HepG2 (cell line): ENCODE measurements around the gene ARMH3. TPM values are rescaled to one million over a fixed set of nuclear protein-coding genes. Genes with fewer than 3 reads are reported as not detected.

Source experiments
- ARHGAP35 ChIP-seq: sonication (generic); formaldehyde crosslinking; IDR thresholded peaks from 2 replicates; pipeline ENCODE4 v1.9.0; 2022; ENCODE audit warnings: mild to moderate bottlenecking, inconsistent platforms, moderate library complexity, missing genetic modification reagents, borderline replicate concordance
- IKZF1 ChIP-seq: fragments of 450-650 bp; IDR thresholded peaks from 2 replicates; pipeline ENCODE4 v1.7.1; 2016
- PRPF4 ChIP-seq: fragments of 200-400 bp; formaldehyde crosslinking; IDR thresholded peaks from 2 replicates; pipeline ENCODE4 v1.6.1; 2016; ENCODE audit warnings: low read length, low read depth; ENCODE audit not compliant: poor library complexity, severe bottlenecking
- TGIF2 ChIP-seq: IDR thresholded peaks from 2 replicates; pipeline ENCODE4 v1.6.1; 2016; ENCODE audit warnings: control low read depth, missing compliant biosample characterization
- ZFP36L1 ChIP-seq: sonication (generic); formaldehyde crosslinking; IDR thresholded peaks from 2 replicates; pipeline ENCODE4 v1.8.0; 2022; ENCODE audit warnings: mild to moderate bottlenecking, missing genetic modification reagents, moderate library complexity
- ZFP41 ChIP-seq: sonication (generic); formaldehyde crosslinking; IDR thresholded peaks from 2 replicates; pipeline ENCODE4 v1.4.0; 2020; ENCODE audit warnings: mild to moderate bottlenecking, missing genetic modification reagents, borderline replicate concordance
- ZFX ChIP-seq: sonication (generic); formaldehyde crosslinking; IDR thresholded peaks from 2 replicates; pipeline ENCODE4 v1.4.0; 2020; ENCODE audit warnings: mild to moderate bottlenecking, low read depth, missing genetic modification reagents, moderate library complexity
- ZNF331 ChIP-seq: sonication (generic); formaldehyde crosslinking; IDR thresholded peaks from 2 replicates; pipeline ENCODE4 v1.4.0; 2020; ENCODE audit warnings: missing genetic modification reagents
- ZNF766 ChIP-seq: sonication (generic); formaldehyde crosslinking; IDR thresholded peaks from 2 replicates; pipeline ENCODE4 v1.5.0; 2020; ENCODE audit warnings: missing genetic modification reagents, borderline replicate concordance
- ZNF780A ChIP-seq: sonication (generic); formaldehyde crosslinking; IDR thresholded peaks from 2 replicates; pipeline ENCODE4 v1.8.0; 2022; ENCODE audit warnings: mild to moderate bottlenecking, missing genetic modification reagents, moderate library complexity
- ZNF816 ChIP-seq: sonication (generic); formaldehyde crosslinking; IDR thresholded peaks from 2 replicates; pipeline ENCODE4 v1.8.0; 2022; ENCODE audit warnings: missing genetic modification reagents, mild to moderate bottlenecking, borderline replicate concordance
- ZSCAN29 ChIP-seq: sonication (generic); formaldehyde crosslinking; conservative IDR thresholded peaks from 2 replicates; pipeline ENCODE4 v1.4.0; 2020; ENCODE audit warnings: mild to moderate bottlenecking, missing genetic modification reagents
- polyA plus RNA-seq, 8 experiments: library from polyadenylated mRNA; depleted of rRNA in 3 of 8; stranded (reverse) in 7 of 8; unstranded in 1 of 8; fragments of >200 nt; fragmentation: Illumina TruSeq in 4 of 8; extraction: Trizol in 4 of 8; gene quantifications; 2 replicates each; pipeline versions ENCODE4 v1.2.1 to v1.2.3, GENCODE V29; 2011 to 2016; ENCODE audit warnings: low read depth in 4 of 8, missing spikeins in 1 of 8, mixed read lengths in 1 of 8; ENCODE audit not compliant: insufficient read depth in 1 of 8
- total RNA-seq, 5 experiments: library from RNA; depleted of rRNA; stranded (reverse); fragments of >200 nt; fragmentation: Illumina TruSeq; extraction: Trizol; gene quantifications; 2 replicates each; pipeline ENCODE4 v1.2.3, GENCODE V29; 2016; ENCODE audit warnings: low read depth in 1 of 5
- TF ChIP-seq, protein P1 (sequence below): sonication (generic); formaldehyde crosslinking; IDR thresholded peaks from 2 replicates; pipeline ENCODE4 v1.5.0; 2020; ENCODE audit warnings: missing genetic modification reagents
- TF ChIP-seq, protein P2 (sequence below): sonication (generic); formaldehyde crosslinking; IDR thresholded peaks from 2 replicates; pipeline ENCODE4 v1.9.0; 2021; ENCODE audit warnings: missing genetic modification reagents, mild to moderate bottlenecking, borderline replicate concordance
- TF ChIP-seq, protein P3 (sequence below): IDR thresholded peaks from 2 replicates; pipeline ENCODE4 v1.6.1; 2016; ENCODE audit warnings: low read depth, borderline replicate concordance
- TF ChIP-seq, protein P4 (sequence below): sonication (generic); formaldehyde crosslinking; IDR thresholded peaks from 2 replicates; pipeline ENCODE4 v1.5.0; 2020; ENCODE audit warnings: missing genetic modification reagents
- TF ChIP-seq, protein P5 (sequence below): sonication (generic); formaldehyde crosslinking; IDR thresholded peaks from 2 replicates; pipeline ENCODE4 v1.4.0; 2020; ENCODE audit warnings: mild to moderate bottlenecking, low read depth, missing genetic modification reagents
- TF ChIP-seq, protein P6 (sequence below): sonication (generic); formaldehyde crosslinking; IDR thresholded peaks from 2 replicates; pipeline ENCODE4 v1.5.0; 2020; ENCODE audit warnings: mild to moderate bottlenecking, missing genetic modification reagents, moderate library complexity
- TF ChIP-seq, protein P7 (sequence below): sonication (generic); formaldehyde crosslinking; IDR thresholded peaks from 2 replicates; pipeline ENCODE4 v1.8.1; 2023; ENCODE audit warnings: mild to moderate bottlenecking, missing genetic modification reagents

The ARMH3 gene
- total and polyA plus RNA-seq, 2 of the 13 experiments (the other 11 are each of a cell fraction or from before 2014, with no cell fraction given): 8.4 to 16.9 TPM

DNA sequence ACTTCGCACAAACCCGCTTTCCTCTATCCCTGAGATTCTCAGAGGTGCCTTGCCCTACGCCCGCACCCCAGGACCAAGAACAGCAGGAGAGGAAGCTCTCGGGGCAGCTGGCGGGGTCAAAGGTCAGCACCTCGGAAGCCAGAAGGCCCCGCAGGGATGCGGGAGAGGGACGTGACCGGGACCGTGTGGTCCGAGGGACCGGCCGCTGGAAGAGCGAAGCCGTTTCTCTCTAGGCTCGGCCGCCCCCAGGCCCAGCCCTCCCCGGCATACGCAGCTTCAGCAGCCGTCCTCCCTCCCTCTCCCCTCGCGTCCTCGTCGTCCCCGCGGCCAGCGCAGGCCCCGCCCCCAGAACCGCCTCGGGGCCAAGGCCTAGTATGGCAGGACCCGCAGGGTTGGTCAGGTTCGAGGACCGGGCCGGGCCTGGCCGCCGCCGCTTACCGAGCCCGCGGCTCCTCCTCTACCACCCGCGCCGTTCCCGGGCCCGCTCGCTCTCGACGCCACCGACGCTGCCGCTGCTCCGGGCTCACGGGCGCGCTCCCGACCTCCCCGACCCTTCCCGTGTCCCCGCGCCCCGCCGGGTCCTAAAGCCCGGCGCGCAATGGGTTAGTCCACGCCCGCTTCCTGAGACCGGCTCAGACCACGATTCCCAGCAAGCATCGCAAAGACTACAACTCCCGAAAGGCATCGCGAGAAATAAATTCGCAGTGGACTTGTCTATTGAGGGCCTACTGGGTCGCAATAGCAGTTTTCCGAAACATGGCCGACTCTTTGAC is at the start of gene ARMH3 (continued):
- TF ChIP-seq TGIF2 (peak; percentile 45; the same call in 1 of the 2 replicates), PRPF4 (no peak), IKZF1 (no peak), ZNF816 (CRISPR knock-in tag) (peak; percentile 83; the same call in 1 of the 2 replicates), ZFP36L1 (CRISPR knock-in tag) (no peak; the same call in 1 of the 2 replicates), ZNF780A (CRISPR knock-in tag) (0 out of 2 replicates have a peak, but pooled peaks have one; percentile 35), ZFP41 (CRISPR knock-in tag) (peak; percentile 81; the same call in 1 of the 2 replicates), ZNF766 (peak; percentile 94), ZFX (CRISPR knock-in tag) (peak; percentile 99), ARHGAP35 (CRISPR knock-in tag) (peak; percentile 81; the same call in 1 of the 2 replicates), ZNF331 (CRISPR knock-in tag) (peak; percentile 55), ZSCAN29 (peak; percentile 87)
- TF ChIP-seq, protein P1, sequence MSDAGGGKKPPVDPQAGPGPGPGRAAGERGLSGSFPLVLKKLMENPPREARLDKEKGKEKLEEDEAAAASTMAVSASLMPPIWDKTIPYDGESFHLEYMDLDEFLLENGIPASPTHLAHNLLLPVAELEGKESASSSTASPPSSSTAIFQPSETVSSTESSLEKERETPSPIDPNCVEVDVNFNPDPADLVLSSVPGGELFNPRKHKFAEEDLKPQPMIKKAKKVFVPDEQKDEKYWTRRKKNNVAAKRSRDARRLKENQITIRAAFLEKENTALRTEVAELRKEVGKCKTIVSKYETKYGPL (CRISPR knock-in tag): peak; percentile 64; the same call in 1 of the 2 replicates
- TF ChIP-seq, protein P2, sequence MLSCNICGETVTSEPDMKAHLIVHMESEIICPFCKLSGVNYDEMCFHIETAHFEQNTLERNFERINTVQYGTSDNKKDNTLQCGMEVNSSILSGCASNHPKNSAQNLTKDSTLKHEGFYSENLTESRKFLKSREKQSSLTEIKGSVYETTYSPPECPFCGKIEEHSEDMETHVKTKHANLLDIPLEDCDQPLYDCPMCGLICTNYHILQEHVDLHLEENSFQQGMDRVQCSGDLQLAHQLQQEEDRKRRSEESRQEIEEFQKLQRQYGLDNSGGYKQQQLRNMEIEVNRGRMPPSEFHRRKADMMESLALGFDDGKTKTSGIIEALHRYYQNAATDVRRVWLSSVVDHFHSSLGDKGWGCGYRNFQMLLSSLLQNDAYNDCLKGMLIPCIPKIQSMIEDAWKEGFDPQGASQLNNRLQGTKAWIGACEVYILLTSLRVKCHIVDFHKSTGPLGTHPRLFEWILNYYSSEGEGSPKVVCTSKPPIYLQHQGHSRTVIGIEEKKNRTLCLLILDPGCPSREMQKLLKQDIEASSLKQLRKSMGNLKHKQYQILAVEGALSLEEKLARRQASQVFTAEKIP (CRISPR knock-in tag): no peak
- TF ChIP-seq, protein P3, sequence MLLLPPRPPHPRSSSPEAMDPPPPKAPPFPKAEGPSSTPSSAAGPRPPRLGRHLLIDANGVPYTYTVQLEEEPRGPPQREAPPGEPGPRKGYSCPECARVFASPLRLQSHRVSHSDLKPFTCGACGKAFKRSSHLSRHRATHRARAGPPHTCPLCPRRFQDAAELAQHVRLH (CRISPR knock-in tag): peak; percentile 65; the same call in 1 of the 2 replicates
- TF ChIP-seq, protein P4, sequence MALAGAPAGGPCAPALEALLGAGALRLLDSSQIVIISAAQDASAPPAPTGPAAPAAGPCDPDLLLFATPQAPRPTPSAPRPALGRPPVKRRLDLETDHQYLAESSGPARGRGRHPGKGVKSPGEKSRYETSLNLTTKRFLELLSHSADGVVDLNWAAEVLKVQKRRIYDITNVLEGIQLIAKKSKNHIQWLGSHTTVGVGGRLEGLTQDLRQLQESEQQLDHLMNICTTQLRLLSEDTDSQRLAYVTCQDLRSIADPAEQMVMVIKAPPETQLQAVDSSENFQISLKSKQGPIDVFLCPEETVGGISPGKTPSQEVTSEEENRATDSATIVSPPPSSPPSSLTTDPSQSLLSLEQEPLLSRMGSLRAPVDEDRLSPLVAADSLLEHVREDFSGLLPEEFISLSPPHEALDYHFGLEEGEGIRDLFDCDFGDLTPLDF (CRISPR knock-in tag): peak; percentile 81
- TF ChIP-seq, protein P5, sequence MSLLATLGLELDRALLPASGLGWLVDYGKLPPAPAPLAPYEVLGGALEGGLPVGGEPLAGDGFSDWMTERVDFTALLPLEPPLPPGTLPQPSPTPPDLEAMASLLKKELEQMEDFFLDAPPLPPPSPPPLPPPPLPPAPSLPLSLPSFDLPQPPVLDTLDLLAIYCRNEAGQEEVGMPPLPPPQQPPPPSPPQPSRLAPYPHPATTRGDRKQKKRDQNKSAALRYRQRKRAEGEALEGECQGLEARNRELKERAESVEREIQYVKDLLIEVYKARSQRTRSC (CRISPR knock-in tag): no peak
- TF ChIP-seq, protein P6, sequence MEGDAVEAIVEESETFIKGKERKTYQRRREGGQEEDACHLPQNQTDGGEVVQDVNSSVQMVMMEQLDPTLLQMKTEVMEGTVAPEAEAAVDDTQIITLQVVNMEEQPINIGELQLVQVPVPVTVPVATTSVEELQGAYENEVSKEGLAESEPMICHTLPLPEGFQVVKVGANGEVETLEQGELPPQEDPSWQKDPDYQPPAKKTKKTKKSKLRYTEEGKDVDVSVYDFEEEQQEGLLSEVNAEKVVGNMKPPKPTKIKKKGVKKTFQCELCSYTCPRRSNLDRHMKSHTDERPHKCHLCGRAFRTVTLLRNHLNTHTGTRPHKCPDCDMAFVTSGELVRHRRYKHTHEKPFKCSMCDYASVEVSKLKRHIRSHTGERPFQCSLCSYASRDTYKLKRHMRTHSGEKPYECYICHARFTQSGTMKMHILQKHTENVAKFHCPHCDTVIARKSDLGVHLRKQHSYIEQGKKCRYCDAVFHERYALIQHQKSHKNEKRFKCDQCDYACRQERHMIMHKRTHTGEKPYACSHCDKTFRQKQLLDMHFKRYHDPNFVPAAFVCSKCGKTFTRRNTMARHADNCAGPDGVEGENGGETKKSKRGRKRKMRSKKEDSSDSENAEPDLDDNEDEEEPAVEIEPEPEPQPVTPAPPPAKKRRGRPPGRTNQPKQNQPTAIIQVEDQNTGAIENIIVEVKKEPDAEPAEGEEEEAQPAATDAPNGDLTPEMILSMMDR (CRISPR knock-in tag): no peak; the same call in 1 of the 2 replicates
- TF ChIP-seq, protein P7, sequence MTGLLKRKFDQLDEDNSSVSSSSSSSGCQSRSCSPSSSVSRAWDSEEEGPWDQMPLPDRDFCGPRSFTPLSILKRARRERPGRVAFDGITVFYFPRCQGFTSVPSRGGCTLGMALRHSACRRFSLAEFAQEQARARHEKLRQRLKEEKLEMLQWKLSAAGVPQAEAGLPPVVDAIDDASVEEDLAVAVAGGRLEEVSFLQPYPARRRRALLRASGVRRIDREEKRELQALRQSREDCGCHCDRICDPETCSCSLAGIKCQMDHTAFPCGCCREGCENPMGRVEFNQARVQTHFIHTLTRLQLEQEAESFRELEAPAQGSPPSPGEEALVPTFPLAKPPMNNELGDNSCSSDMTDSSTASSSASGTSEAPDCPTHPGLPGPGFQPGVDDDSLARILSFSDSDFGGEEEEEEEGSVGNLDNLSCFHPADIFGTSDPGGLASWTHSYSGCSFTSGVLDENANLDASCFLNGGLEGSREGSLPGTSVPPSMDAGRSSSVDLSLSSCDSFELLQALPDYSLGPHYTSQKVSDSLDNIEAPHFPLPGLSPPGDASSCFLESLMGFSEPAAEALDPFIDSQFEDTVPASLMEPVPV (CRISPR knock-in tag): peak; percentile 82; the same call in 1 of the 2 replicates
